IMR-90 (cell line): Measurements from ENCODE around the gene TMEM95. TPM values are rescaled to one million over a fixed set of nuclear protein-coding genes. Genes with fewer than 3 reads are reported as not detected.

Experiments used
- ATAC-seq: fragments of 200-7000 bp; cut with Tn5 transposase; 2 replicates; pipeline ENCODE4 v1.9.1; 2020; ENCODE audit warnings: low read depth, mild to moderate bottlenecking, moderate library complexity
- BruUV-seq: library from RNA; stranded (reverse); fragments of 400-500 nt; replicated peaks from 2 replicates; lab custom pipeline; 2021; lab: Mats Ljungman, UMichigan
- CTCF ChIA-PET: fragments of 300-600 bp; formaldehyde crosslinking; extraction: SDS; loops from one replicate; lab custom pipeline; 2021; ENCODE audit warnings: antibody characterized with exemption; lab: Yijun Ruan, JAX
- POLR2A ChIA-PET: fragments of 300-600 bp; sonication (Branson Sonifier 250); formaldehyde crosslinking; loops from one replicate; lab custom pipeline; 2022; ENCODE audit warnings: antibody characterized with exemption; ENCODE audit not compliant: unreplicated experiment; lab: Charles Lee
- DNase-seq: peaks from one replicate; pipeline ENCODE4 v3.0.0; 2013
- H2AFZ ChIP-seq: replicated peaks from 2 replicates; pipeline ENCODE3; 2013; ENCODE audit warnings: low read length, mild to moderate bottlenecking; ENCODE audit not compliant: poor library complexity
- H2AK5ac ChIP-seq: 2 replicates; pipeline ENCODE4 v1.6.1; 2013; ENCODE audit warnings: low read depth, low read length, inconsistent platforms
- H2AK9ac ChIP-seq: replicated peaks from 2 replicates; pipeline ENCODE3; 2013; ENCODE audit warnings: mild to moderate bottlenecking, low read depth, low read length, moderate library complexity; ENCODE audit not compliant: poor library complexity
- H2BK120ac ChIP-seq: 2 replicates; pipeline ENCODE4 v1.6.1; 2013; ENCODE audit warnings: low read depth, low read length, inconsistent platforms
- H2BK15ac ChIP-seq: 3 replicates; pipeline ENCODE4 v1.6.1; 2013; ENCODE audit warnings: low read depth, low read length, inconsistent platforms
- H2BK20ac ChIP-seq: 2 replicates; pipeline ENCODE4 v1.6.1; 2013; ENCODE audit warnings: low read depth, mild to moderate bottlenecking, inconsistent platforms, low read length, moderate library complexity
- H2BK5ac ChIP-seq: 2 replicates; pipeline ENCODE4 v1.6.1; 2013; ENCODE audit warnings: mild to moderate bottlenecking, low read depth, low read length, inconsistent platforms; ENCODE audit not compliant: poor library complexity, severe bottlenecking
- H3K14ac ChIP-seq: replicated peaks from 2 replicates; pipeline ENCODE4 v1.6.1; 2013; ENCODE audit warnings: low read depth, low read length, inconsistent platforms
- H3K18ac ChIP-seq: 2 replicates; pipeline ENCODE4 v1.6.1; 2013; ENCODE audit warnings: low read depth, low read length, control low read depth
- H3K23ac ChIP-seq: 2 replicates; pipeline ENCODE4 v1.6.1; 2013; ENCODE audit warnings: low read depth, low read length, inconsistent platforms
- H3K27ac ChIP-seq: 2 replicates; pipeline ENCODE4 v1.5.1; 2013; ENCODE audit warnings: mild to moderate bottlenecking, control low read depth, low read length; ENCODE audit not compliant: insufficient read depth
- H3K27me3 ChIP-seq: 2 replicates; pipeline ENCODE4 v1.6.1; 2013; ENCODE audit warnings: low read length; ENCODE audit not compliant: control insufficient read depth, insufficient read depth
- H3K36me3 ChIP-seq: 2 replicates; pipeline ENCODE4 v1.6.1; 2013; ENCODE audit warnings: low read length, mixed read lengths; ENCODE audit not compliant: control insufficient read depth, insufficient read depth
- H3K4ac ChIP-seq: 2 replicates; pipeline ENCODE4 v1.6.1; 2013; ENCODE audit warnings: low read depth, low read length, inconsistent platforms
- H3K4me1 ChIP-seq: 2 replicates; pipeline ENCODE4 v1.6.1; 2013; ENCODE audit warnings: low read length, mixed read lengths; ENCODE audit not compliant: control insufficient read depth, insufficient read depth
- H3K4me2 ChIP-seq: 2 replicates; pipeline ENCODE4 v1.6.1; 2013; ENCODE audit warnings: low read depth, mild to moderate bottlenecking, control low read depth, low read length, moderate library complexity
- H3K4me3 ChIP-seq: 2 replicates; pipeline ENCODE4 v1.5.1; 2013; ENCODE audit warnings: low read depth, mild to moderate bottlenecking, control low read depth, low read length, moderate library complexity; ENCODE audit not compliant: insufficient read depth
- H3K56ac ChIP-seq: 2 replicates; pipeline ENCODE4 v1.6.1; 2013; ENCODE audit warnings: low read length, inconsistent platforms; ENCODE audit not compliant: insufficient read depth; ENCODE audit errors: extremely low read depth
- H3K79me1 ChIP-seq, 2 experiments: 2 replicates each; pipeline ENCODE4 v1.6.1; 2013; ENCODE audit warnings: low read length in 2 of 2, inconsistent platforms in 1 of 2, low read depth in 1 of 2
- H3K9ac ChIP-seq: 2 replicates; pipeline ENCODE4 v1.6.1; 2013; ENCODE audit warnings: low read depth, low read length, control low read depth
- H3K9me1 ChIP-seq: 2 replicates; pipeline ENCODE4 v1.6.1; 2013; ENCODE audit warnings: low read length, inconsistent platforms; ENCODE audit not compliant: insufficient read depth
- H3K9me3 ChIP-seq: 2 replicates; pipeline ENCODE4 v1.6.1; 2013; ENCODE audit warnings: low read length; ENCODE audit not compliant: control insufficient read depth, insufficient read depth
- H4K20me1 ChIP-seq: 2 replicates; pipeline ENCODE4 v1.6.1; 2013; ENCODE audit warnings: low read length, inconsistent platforms; ENCODE audit not compliant: insufficient read depth
- H4K5ac ChIP-seq: 2 replicates; pipeline ENCODE4 v1.6.1; 2013; ENCODE audit warnings: mild to moderate bottlenecking, low read depth, low read length, control low read depth
- H4K8ac ChIP-seq, 2 experiments: 2 replicates each; pipeline ENCODE4 v1.6.1; 2013; ENCODE audit warnings: low read depth in 2 of 2, low read length in 2 of 2, control low read depth in 1 of 2, inconsistent platforms in 1 of 2
- H4K91ac ChIP-seq: 2 replicates; pipeline ENCODE4 v1.6.1; 2013; ENCODE audit warnings: low read depth, low read length, inconsistent platforms; ENCODE audit not compliant: insufficient read depth
- BHLHE40 ChIP-seq: fragments of 150-350 bp; IDR thresholded peaks from 2 replicates; pipeline ENCODE4 v1.6.1; 2016; ENCODE audit warnings: mild to moderate bottlenecking, low read depth, low read length
- CTCF ChIP-seq: conservative IDR thresholded peaks from 2 replicates; pipeline ENCODE4 v1.5.1; 2012; ENCODE audit warnings: mild to moderate bottlenecking, low read depth, low read length, improper control_type of control experiment
- ELK1 ChIP-seq: fragments of 150-350 bp; IDR thresholded peaks from 2 replicates; pipeline ENCODE4 v1.6.1; 2016; ENCODE audit warnings: low read depth, mild to moderate bottlenecking, low read length, moderate library complexity, borderline replicate concordance
- FOS ChIP-seq: fragments of 150-350 bp; IDR thresholded peaks from 2 replicates; pipeline ENCODE4 v1.6.1; 2016; ENCODE audit warnings: low read depth, low read length
- MAFK ChIP-seq: IDR thresholded peaks from 2 replicates; pipeline ENCODE4 v1.6.1; 2012; ENCODE audit warnings: low read depth, low read length, improper control_type of control experiment
- POLR2A ChIP-seq: IDR thresholded peaks from 2 replicates; pipeline ENCODE4 v1.6.1; 2012; ENCODE audit warnings: mild to moderate bottlenecking, low read depth, low read length
- RAD21 ChIP-seq: IDR thresholded peaks from 2 replicates; pipeline ENCODE4 v1.6.1; 2012; ENCODE audit warnings: low read length, improper control_type of control experiment
- RFX5 ChIP-seq: IDR thresholded peaks from 2 replicates; pipeline ENCODE4 v1.8.0; 2012; ENCODE audit warnings: low read depth, mild to moderate bottlenecking, low read length, moderate library complexity
- WGBS, 2 experiments: methylation state at CpG; one replicate each; pipeline versions ENCODE4 v1.1.5 to v1.1.7; 2013; ENCODE audit warnings: missing lambda C conversion rate in 2 of 2; ENCODE audit not compliant: insufficient read length in 1 of 2; ENCODE audit errors: extremely low coverage in 2 of 2; 5-methylcytosine and 5-hydroxymethylcytosine counted together
- dilution Hi-C: fragments of 300-500 bp; cut with HindIII; formaldehyde crosslinking; loops from one replicate; pipeline ENCODE4 v1.14.3; 2018; ENCODE audit warnings: low sequenced_read_pairs; ENCODE audit not compliant: unreplicated experiment
- in situ Hi-C: fragments of 300-500 bp; cut with MboI; formaldehyde crosslinking; loops from 3 replicates; pipeline ENCODE4 v1.14.3; 2019; ENCODE audit warnings: low sequenced_read_pairs, inconsistent platforms, mixed read lengths
- intact Hi-C: fragments of 100-400 bp; cut with micrococcal nuclease; formaldehyde crosslinking; loops from 2 replicates; pipeline ENCODE4 v1.10.0; 2022
- polyA plus RNA-seq, 3 experiments: library from polyadenylated mRNA; depleted of rRNA; stranded (reverse); fragments of >200 nt; gene quantifications; 2 replicates each; pipeline ENCODE4 v1.2.3, GENCODE V29; 2012; ENCODE audit warnings: low replicate concordance in 1 of 3
- total RNA-seq: library from RNA; depleted of rRNA; stranded (reverse); fragments of >200 nt; gene quantifications from 2 replicates; pipeline ENCODE4 v1.2.3, GENCODE V29; 2012
- TF ChIP-seq, protein P1 (sequence below): fragments of 150-350 bp; IDR thresholded peaks from 2 replicates; pipeline ENCODE4 v1.6.1; 2017; ENCODE audit warnings: mild to moderate bottlenecking, antibody characterized with exemption, low read length, low read depth

Gene TMEM95
- total and polyA plus RNA-seq, 2 of the 4 experiments (the other 2 are of a cell fraction): not detected

DNA sequence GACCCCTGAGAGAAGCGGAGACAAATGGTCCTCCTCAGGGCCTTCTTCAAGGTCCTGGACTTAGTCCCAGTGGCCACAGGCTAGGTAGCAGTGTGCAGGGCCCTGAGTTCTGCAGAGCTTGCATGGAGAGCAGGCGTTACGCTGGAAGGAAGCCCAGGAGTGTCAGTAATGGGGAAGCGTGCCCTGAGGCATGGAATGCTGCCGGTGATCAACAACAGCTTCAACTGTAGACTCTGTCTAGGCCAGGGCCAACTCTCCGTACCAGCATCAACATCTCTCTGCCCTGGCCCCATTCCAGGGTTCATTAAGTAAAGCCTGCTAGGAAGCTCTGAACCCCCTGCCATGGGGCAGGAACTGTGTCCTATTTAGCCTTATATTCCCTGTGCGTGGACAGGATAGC is 25.4 kb downstream of the TMEM95 start:
- no peak overlapping the region for H2BK5ac ChIP-seq
- H3K9ac ChIP-seq: no peak overlapping the region
- ATAC-seq (peak; percentile 44), DNase-seq (peak; percentile 47)
- peaks cover 8% of the 10 kb centered on the region; the same call in 1 of the 2 replicates for H3K9me3 ChIP-seq
- H4K20me1 ChIP-seq: no peaks in the 10 kb centered on the region
- no peak overlapping the region for H2BK120ac ChIP-seq
- H3K23ac ChIP-seq: no peak overlapping the region
- no peak overlapping the region for H3K4ac ChIP-seq
- H2AFZ ChIP-seq: peak overlapping the region; percentile 84
- ChIA-PET POLR2A (interaction anchor here (0.6 kb wide), 1 partner anchor 13 kb away, joined by 4 read pairs; no protein-coding TSS in a partner anchor), CTCF (no interaction called here)
- peaks cover 2% of the 10 kb centered on the region; the same call in 1 of the 2 replicates for H3K9me1 ChIP-seq
- H4K91ac ChIP-seq: no peak overlapping the region
- peaks cover 7% of the 10 kb centered on the region; the same call in 1 of the 2 replicates for H3K4me1 ChIP-seq
- no TSS peak for BruUV-seq
- dilution Hi-C loops (no loop called here), in situ Hi-C loops (no loop called here), intact Hi-C loops (no loop called here)
- no peak overlapping the region for H3K56ac ChIP-seq
- no peak overlapping the region for H2AK9ac ChIP-seq
- 19% methylated on average over 3 of the region's 7 CpGs; no CpG with 5 or more reads in 1 of the 2 experiments for WGBS, 2 experiments
- TF ChIP-seq FOS: no peak
- TF ChIP-seq CTCF: no peak
- TF ChIP-seq RFX5: no peak
- no peak for TF ChIP-seq RAD21
- no peak for TF ChIP-seq BHLHE40
- TF ChIP-seq MAFK: no peak
- 0 out of 2 replicates have a peak, but pooled peaks have one; percentile 5 for TF ChIP-seq POLR2A
- no peak for TF ChIP-seq ELK1
- TF ChIP-seq, protein P1, sequence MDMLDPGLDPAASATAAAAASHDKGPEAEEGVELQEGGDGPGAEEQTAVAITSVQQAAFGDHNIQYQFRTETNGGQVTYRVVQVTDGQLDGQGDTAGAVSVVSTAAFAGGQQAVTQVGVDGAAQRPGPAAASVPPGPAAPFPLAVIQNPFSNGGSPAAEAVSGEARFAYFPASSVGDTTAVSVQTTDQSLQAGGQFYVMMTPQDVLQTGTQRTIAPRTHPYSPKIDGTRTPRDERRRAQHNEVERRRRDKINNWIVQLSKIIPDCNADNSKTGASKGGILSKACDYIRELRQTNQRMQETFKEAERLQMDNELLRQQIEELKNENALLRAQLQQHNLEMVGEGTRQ: no peak
- no peak overlapping the region for H3K14ac ChIP-seq
- no peak overlapping the region for H2AK5ac ChIP-seq
- peak overlapping the region; percentile 3 for H3K4me2 ChIP-seq
- no peak overlapping the region for H2BK15ac ChIP-seq
- H3K4me3 ChIP-seq: no peak overlapping the region
- H4K5ac ChIP-seq: no peak overlapping the region
- no peak overlapping the region for H4K8ac ChIP-seq
- no peak overlapping the region for H2BK20ac ChIP-seq
- H3K18ac ChIP-seq: no peak overlapping the region
- H3K79me1 ChIP-seq: no peaks in the 10 kb centered on the region
- no peak overlapping the region for H3K27ac ChIP-seq
- H3K27me3 ChIP-seq: peaks cover 26% of the 10 kb centered on the region
- H3K36me3 ChIP-seq: no peaks in the 10 kb centered on the region
